ENCODE results near the gene ARHGEF19. TPM values are rescaled to one million over a fixed set of nuclear protein-coding genes. Genes with fewer than 3 reads are reported as not detected.

ARHGEF19 gene
- total RNA-seq, 1 donor from 2014 or later: 5.7 TPM

DNA sequence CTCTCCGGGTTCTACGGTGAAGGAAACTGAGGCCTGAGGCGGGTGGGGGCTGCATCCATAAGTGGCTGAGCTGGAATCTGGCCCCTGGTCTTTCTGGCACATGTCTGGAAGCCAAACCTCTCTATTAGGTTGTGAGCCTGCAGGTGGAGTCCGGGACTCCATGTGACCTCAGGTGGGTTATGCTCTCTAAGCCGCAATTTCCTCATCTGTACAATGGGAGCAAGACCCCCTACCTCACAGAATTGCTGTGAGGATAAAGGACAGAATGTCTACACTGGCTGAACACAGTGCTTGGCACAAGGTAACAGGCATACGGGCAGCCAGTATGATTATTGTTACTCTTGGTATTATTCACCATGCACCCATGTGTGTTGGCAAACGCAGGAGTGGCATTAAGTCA, 63.3 kb downstream of the ARHGEF19 start:
- Mint-ChIP-seq H3K4me3 (ENCODE audit: unreplicated experiment) (peak overlapping the region; percentile 46), H3K9me3 (ENCODE audit: unreplicated experiment) (no peaks in the 10 kb centered on the region), H3K36me3 (ENCODE audit: low read depth, unreplicated experiment) (peaks cover 21% of the 10 kb centered on the region), H3K4me1 (ENCODE audit: low read depth, unreplicated experiment) (peaks cover 62% of the 10 kb centered on the region), H3K27ac (ENCODE audit: unreplicated experiment) (peak overlapping the region; percentile 50), H3K27me3 (ENCODE audit: low read depth, unreplicated experiment) (no peaks in the 10 kb centered on the region)
- Histone ChIP-seq H2AFZ (ENCODE audit: low read depth, low read length) (no peak overlapping the region), H3K27me3 (ENCODE audit: insufficient read depth, low read length) (no peaks in the 10 kb centered on the region), H4K20me1 (ENCODE audit: insufficient read depth, low read length) (peaks cover 57% of the 10 kb centered on the region), H3K9me3 (ENCODE audit: insufficient read depth, low read depth, low read length) (no peaks in the 10 kb centered on the region), H3K36me3 (ENCODE audit: insufficient read depth, low read length) (peaks cover 36% of the 10 kb centered on the region), H3K4me1 (ENCODE audit: insufficient read depth, low read length) (peaks cover 88% of the 10 kb centered on the region), H3K4me3 (ENCODE audit: insufficient read depth, low read depth, low read length) (no peak overlapping the region), H3K4me2 (ENCODE audit: low read length) (no peak overlapping the region), H3K9ac (ENCODE audit: low read length) (no peak overlapping the region), H3K27ac (ENCODE audit: low read depth, low read length) (no peak overlapping the region), H3K79me2 (ENCODE audit: insufficient read depth, low read length) (peaks cover 86% of the 10 kb centered on the region)
- FAIRE-seq: no peak
- DNase-seq (ENCODE audit: low read depth): no peak
- TF ChIP-seq EZH2 (IDR thresholded peaks at IDR 0.05; ENCODE audit: insufficient read depth, low read length): no peak
- TF ChIP-seq CTCF (IDR thresholded peaks at IDR 0.05; ENCODE audit: insufficient read depth, low read depth, low read length): no peak

- Histone ChIP-seq H3K4me1 (ENCODE audit: insufficient read depth, low read length) (peaks cover 90% of the 10 kb centered on the region), H3K27ac (ENCODE audit: low read depth, low read length) (no peak overlapping the region)
These were observed 63.9 kb downstream of the ARHGEF19 start for GRCh38 chr1:16148329-16149092.

More at GRCh38 chr1:16148329-16149092, 63.9 kb downstream of the ARHGEF19 start:
- Histone ChIP-seq H3K27me3 (ENCODE audit: insufficient read depth, low read length) (no peaks in the 10 kb centered on the region), H3K4me2 (ENCODE audit: low read length) (peak overlapping the region; percentile 85), H3K36me3 (ENCODE audit: insufficient read depth, low read length) (peaks cover 38% of the 10 kb centered on the region), H3K4me3 (ENCODE audit: insufficient read depth, low read depth, low read length) (no peak overlapping the region), H3K9ac (ENCODE audit: low read length) (no peak overlapping the region), H3K79me2 (ENCODE audit: insufficient read depth, low read length) (peaks cover 86% of the 10 kb centered on the region), H4K20me1 (ENCODE audit: insufficient read depth, low read length) (peaks cover 56% of the 10 kb centered on the region), H3K9me3 (ENCODE audit: insufficient read depth, low read depth, low read length) (no peaks in the 10 kb centered on the region), H2AFZ (ENCODE audit: low read depth, low read length) (no peak overlapping the region)
- FAIRE-seq: no peak
- H3K4me3 Mint-ChIP-seq (ENCODE audit: unreplicated experiment): no peak overlapping the region
- TF ChIP-seq EZH2 (IDR thresholded peaks at IDR 0.05; ENCODE audit: insufficient read depth, low read length) (no peak), CTCF (IDR thresholded peaks at IDR 0.05; ENCODE audit: insufficient read depth, low read depth, low read length) (no peak)
- peaks cover 66% of the 10 kb centered on the region for H3K4me1 Mint-ChIP-seq (ENCODE audit: low read depth, unreplicated experiment)
- no peaks in the 10 kb centered on the region for H3K27me3 Mint-ChIP-seq (ENCODE audit: low read depth, unreplicated experiment)
- peak overlapping the region; percentile 50 for H3K27ac Mint-ChIP-seq (ENCODE audit: unreplicated experiment)
- no peak for DNase-seq (ENCODE audit: low read depth)
- H3K36me3 Mint-ChIP-seq (ENCODE audit: low read depth, unreplicated experiment): peaks cover 21% of the 10 kb centered on the region
- no peaks in the 10 kb centered on the region for H3K9me3 Mint-ChIP-seq (ENCODE audit: unreplicated experiment)

Other genes with a start within 250 kb of the ARHGEF19 start
- 28.1 and 28.8 TPM in 2 replicates for gene ZBTB17, start 236.6 kb downstream of the ARHGEF19 start, total RNA-seq
- not detected in 2 replicates for gene SRARP, start 208.4 kb downstream of the ARHGEF19 start, total RNA-seq
- gene HSPB7, start 194.6 kb downstream of the ARHGEF19 start, total RNA-seq: 0.45 and 0.55 TPM in 2 replicates
- 0.16 TPM in 1 of 2 replicates, not detected in the other for gene CLCNKA, start 190.6 kb downstream of the ARHGEF19 start, total RNA-seq
- gene CLCNKB, start 168.9 kb downstream of the ARHGEF19 start, total RNA-seq: 0.36 and 0.64 TPM in 2 replicates
- 0.11 and 0.38 TPM in 2 replicates for gene FAM131C, start 139.0 kb downstream of the ARHGEF19 start, total RNA-seq
- gene EPHA2, start 56.6 kb downstream of the ARHGEF19 start, total RNA-seq: 117 and 140 TPM in 2 replicates
- 8.2 and 8.6 TPM in 2 replicates for gene CPLANE2, start 24.5 kb upstream of the ARHGEF19 start, total RNA-seq
- gene FBXO42, start 139.8 kb upstream of the ARHGEF19 start, total RNA-seq: 25.6 and 27.9 TPM in 2 replicates
- gene SZRD1, start 154.6 kb upstream of the ARHGEF19 start, total RNA-seq: 152 and 165 TPM in 2 replicates
- gene SPATA21, start 224.8 kb upstream of the ARHGEF19 start, total RNA-seq: not detected in 2 replicates
- 78.2 and 80.9 TPM in 2 replicates for gene NECAP2, start 228.1 kb upstream of the ARHGEF19 start, total RNA-seq